ENCODE data around the gene ISCA1.

The ISCA1 gene

GRCh38 chr9:86222667-86223066, 59.7 kb downstream of the ISCA1 start:
- DNase-seq (ENCODE audit: low spot score): no peak

- DNase-seq (ENCODE audit: low spot score): no peak
These were observed 62.7 kb downstream of the ISCA1 start for GRCh38 chr9:86219606-86220005.

GRCh38 chr9:86217076-86217755, 65.1 kb downstream of the ISCA1 start:
- no peak for DNase-seq (ENCODE audit: low spot score)

All from cerebellar cortex (tissue), 1 donor.